DND-41 (cell line): ENCODE data around the gene XPA.

Experiments
- CTCF ChIP-seq: IDR thresholded peaks from 2 replicates; pipeline ENCODE4 v1.5.1; 2012; ENCODE audit warnings: borderline replicate concordance, low read length, moderate library complexity, mild to moderate bottlenecking; ENCODE audit not compliant: poor library complexity, severe bottlenecking; ENCODE audit errors: extremely low read depth
- EZH2 ChIP-seq: IDR thresholded peaks from 3 replicates; pipeline ENCODE4 v1.6.1; 2012; ENCODE audit warnings: borderline replicate concordance, low read depth, mild to moderate bottlenecking, moderate library complexity, low read length, inconsistent platforms; ENCODE audit not compliant: severe bottlenecking

GRCh38 chr9:97672403-97672802 lies 24.7 kb downstream of the XPA start:
- no peak for TF ChIP-seq EZH2
- TF ChIP-seq CTCF = no peak
